Lower lobe of right lung (tissue), 2 donors: ENCODE results near the gene IFT122. TPM values are rescaled to one million over a fixed set of nuclear protein-coding genes. Genes with fewer than 3 reads are reported as not detected.

ENCODE experiments used
- ATAC-seq, 2 donors: fragments of 200-7000 bp; cut with Tn5 transposase; one replicate each; pipeline ENCODE4 v1.9.1; 2020 to 2022; ENCODE audit warnings: mild to moderate bottlenecking in 2 of 2, moderate library complexity in 2 of 2
- DNase-seq: peaks from one replicate; pipeline ENCODE4 v3.0.0-alpha.2; 2020
- H3K27ac ChIP-seq: fragments of 200-600 bp; one replicate; pipeline ENCODE4 v1.8.0; 2022
- H3K27me3 ChIP-seq: fragments of 200-600 bp; one replicate; pipeline ENCODE4 v1.8.0; 2022; ENCODE audit warnings: low read depth
- H3K36me3 ChIP-seq: fragments of 200-600 bp; one replicate; pipeline ENCODE4 v1.8.0; 2022; ENCODE audit warnings: mild to moderate bottlenecking
- H3K4me1 ChIP-seq: fragments of 200-600 bp; one replicate; pipeline ENCODE4 v1.8.0; 2022
- H3K4me3 ChIP-seq: fragments of 200-600 bp; one replicate; pipeline ENCODE4 v1.8.0; 2022; ENCODE audit warnings: mild to moderate bottlenecking
- H3K9me3 ChIP-seq: fragments of 200-600 bp; one replicate; pipeline ENCODE4 v1.8.0; 2022
- intact Hi-C: fragments of 100-400 bp; cut with DNase I; formaldehyde crosslinking; loops from one replicate; pipeline ENCODE4 v1.11.0; 2022
- total RNA-seq: library from RNA; stranded (reverse); fragmentation: NEBNext Ultra II Directional; extraction: Animal tissue kit (Norgen Biotek cat#: 25700); gene quantifications from one replicate; pipeline ENCODE4 v1.2.1, GENCODE V29; 2021
- TF ChIP-seq, protein P1 (sequence below): fragments of 200-600 bp; IDR thresholded peaks from one replicate; pipeline ENCODE4 v1.8.0; 2022; ENCODE audit warnings: antibody characterized with exemption, mild to moderate bottlenecking
- donor health status: DM: no; HTN: yes; CAD: no; lungs with severe emphysema.

IFT122 gene
- total RNA-seq, 1 donor from 2014 or later: 29.9 TPM

- no peak overlapping the region for H3K27ac ChIP-seq
- H3K9me3 ChIP-seq: no peaks in the 10 kb centered on the region
- no peak for DNase-seq
- TF ChIP-seq, protein P1, sequence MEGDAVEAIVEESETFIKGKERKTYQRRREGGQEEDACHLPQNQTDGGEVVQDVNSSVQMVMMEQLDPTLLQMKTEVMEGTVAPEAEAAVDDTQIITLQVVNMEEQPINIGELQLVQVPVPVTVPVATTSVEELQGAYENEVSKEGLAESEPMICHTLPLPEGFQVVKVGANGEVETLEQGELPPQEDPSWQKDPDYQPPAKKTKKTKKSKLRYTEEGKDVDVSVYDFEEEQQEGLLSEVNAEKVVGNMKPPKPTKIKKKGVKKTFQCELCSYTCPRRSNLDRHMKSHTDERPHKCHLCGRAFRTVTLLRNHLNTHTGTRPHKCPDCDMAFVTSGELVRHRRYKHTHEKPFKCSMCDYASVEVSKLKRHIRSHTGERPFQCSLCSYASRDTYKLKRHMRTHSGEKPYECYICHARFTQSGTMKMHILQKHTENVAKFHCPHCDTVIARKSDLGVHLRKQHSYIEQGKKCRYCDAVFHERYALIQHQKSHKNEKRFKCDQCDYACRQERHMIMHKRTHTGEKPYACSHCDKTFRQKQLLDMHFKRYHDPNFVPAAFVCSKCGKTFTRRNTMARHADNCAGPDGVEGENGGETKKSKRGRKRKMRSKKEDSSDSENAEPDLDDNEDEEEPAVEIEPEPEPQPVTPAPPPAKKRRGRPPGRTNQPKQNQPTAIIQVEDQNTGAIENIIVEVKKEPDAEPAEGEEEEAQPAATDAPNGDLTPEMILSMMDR: no peak
- peaks cover 61% of the 10 kb centered on the region for H3K36me3 ChIP-seq
- H3K4me3 ChIP-seq: no peak overlapping the region
- intact Hi-C loops: no loop called here
- no peaks in the 10 kb centered on the region for H3K27me3 ChIP-seq
- peaks cover 26% of the 10 kb centered on the region for H3K4me1 ChIP-seq
- ATAC-seq: no peak
These were observed 65.3 kb downstream of the IFT122 start for GRCh38 chr3:129505341-129505740.

DNA sequence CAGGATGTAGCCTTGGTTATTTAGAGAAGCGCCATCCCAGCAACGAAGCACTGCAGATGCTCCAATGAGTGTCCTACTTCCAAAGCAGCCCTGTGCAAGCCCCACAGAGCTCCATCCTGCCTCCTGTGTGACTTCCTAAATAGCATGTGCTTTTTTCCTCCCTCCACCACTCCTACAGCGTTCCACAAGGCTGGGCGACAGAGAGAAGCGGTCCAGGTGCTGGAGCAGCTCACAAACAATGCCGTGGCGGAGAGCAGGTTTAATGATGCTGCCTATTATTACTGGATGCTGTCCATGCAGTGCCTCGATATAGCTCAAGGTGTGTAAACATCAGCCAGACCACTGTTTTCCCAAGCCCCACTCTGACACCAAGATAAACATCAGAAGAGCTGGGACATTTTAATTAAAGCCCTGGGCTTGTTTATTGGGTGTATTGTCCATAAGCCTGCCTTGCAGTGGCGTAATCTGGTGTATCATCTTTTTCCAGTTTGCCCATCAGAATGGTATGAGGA is 66.3 kb downstream of the IFT122 start:
- TF ChIP-seq, protein P1: no peak
- Histone ChIP-seq H3K4me3 (no peak overlapping the region), H3K27ac (no peak overlapping the region), H3K9me3 (no peaks in the 10 kb centered on the region), H3K27me3 (no peaks in the 10 kb centered on the region), H3K36me3 (peaks cover 58% of the 10 kb centered on the region), H3K4me1 (peaks cover 17% of the 10 kb centered on the region)
- DNase-seq (no peak), ATAC-seq (no peak)
- intact Hi-C loops: no loop called here

DNA sequence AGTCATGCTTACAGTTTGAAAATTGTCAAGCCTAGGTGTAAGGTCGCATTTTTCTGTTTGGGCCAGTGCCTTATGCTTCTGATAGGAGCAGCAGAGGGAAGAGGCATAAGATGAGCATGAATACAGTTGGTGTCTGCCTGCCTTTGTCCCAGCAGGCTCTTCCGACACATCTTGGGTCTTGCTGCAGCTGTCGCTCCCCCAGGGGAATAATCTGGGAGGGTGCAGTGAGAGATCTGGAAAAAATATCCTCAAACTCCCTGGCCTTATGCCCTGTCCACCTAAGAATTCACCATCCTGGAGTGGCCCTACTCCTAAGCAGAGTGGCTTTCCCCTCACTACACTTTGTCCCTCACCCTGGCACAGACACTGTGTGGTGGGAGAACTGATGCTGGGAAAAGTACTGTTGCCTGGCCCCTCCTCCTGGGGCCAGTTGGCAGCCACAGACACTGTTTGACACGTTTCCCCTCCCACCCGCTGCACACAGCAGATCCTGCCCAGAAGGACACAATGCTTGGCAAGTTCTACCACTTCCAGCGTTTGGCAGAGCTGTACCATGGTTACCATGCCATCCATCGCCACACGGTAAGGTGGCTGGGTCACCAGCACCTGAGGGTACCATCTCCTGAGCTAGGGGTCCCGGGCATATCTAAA is 67.3 kb downstream of the IFT122 start:
- Histone ChIP-seq H3K27me3 (no peaks in the 10 kb centered on the region), H3K27ac (peak overlapping the region; percentile 27), H3K4me3 (no peak overlapping the region), H3K4me1 (peaks cover 16% of the 10 kb centered on the region), H3K36me3 (peaks cover 62% of the 10 kb centered on the region), H3K9me3 (no peaks in the 10 kb centered on the region)
- ATAC-seq (peak; percentile 17 to 54), DNase-seq (no peak)
- intact Hi-C loops: no loop called here
- TF ChIP-seq, protein P1: no peak

DNA sequence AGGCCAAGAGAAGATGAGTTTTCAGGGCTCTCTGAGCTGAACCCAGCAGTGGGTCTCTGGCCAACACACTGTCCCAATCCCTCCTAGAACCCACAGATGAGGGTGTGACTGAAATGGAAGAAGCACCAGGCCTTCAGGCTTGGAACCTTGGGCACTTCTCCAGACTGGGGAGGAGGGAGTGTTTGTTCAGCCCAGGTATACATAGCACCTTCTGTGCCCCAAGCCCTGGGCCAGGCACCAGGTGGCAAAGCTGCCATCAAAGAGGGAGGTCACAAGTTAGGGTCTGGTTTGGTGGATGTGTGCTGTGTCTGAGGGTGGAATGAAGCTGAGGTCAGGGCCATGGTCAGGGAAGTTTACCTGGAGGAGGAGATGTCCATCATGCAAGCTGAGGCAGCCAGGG is 72.6 kb downstream of the IFT122 start:
- ATAC-seq (no peak), DNase-seq (no peak)
- Histone ChIP-seq H3K36me3 (peaks cover 48% of the 10 kb centered on the region), H3K27ac (no peak overlapping the region), H3K27me3 (no peaks in the 10 kb centered on the region), H3K4me1 (no peaks in the 10 kb centered on the region), H3K9me3 (no peaks in the 10 kb centered on the region), H3K4me3 (no peak overlapping the region)
- TF ChIP-seq, protein P1: no peak
- intact Hi-C loops: no loop called here

GRCh38 chr3:129513705-129514104 is 73.7 kb downstream of the IFT122 start:
- no peaks in the 10 kb centered on the region for H3K9me3 ChIP-seq
- no peak overlapping the region for H3K4me3 ChIP-seq
- H3K27ac ChIP-seq: no peak overlapping the region
- intact Hi-C loops: no loop called here
- ATAC-seq (peak in 1 of 2 donors; percentile 9), DNase-seq (no peak)
- no peaks in the 10 kb centered on the region for H3K27me3 ChIP-seq
- H3K4me1 ChIP-seq: no peaks in the 10 kb centered on the region
- TF ChIP-seq, protein P1: no peak
- peaks cover 47% of the 10 kb centered on the region for H3K36me3 ChIP-seq
